ENCODE measurements around the gene XPOT. TPM values are rescaled to one million over a fixed set of nuclear protein-coding genes. Genes with fewer than 3 reads are reported as not detected.

Gene XPOT
- total RNA-seq, 1 experiment from 2014 or later: 298 TPM

DNA sequence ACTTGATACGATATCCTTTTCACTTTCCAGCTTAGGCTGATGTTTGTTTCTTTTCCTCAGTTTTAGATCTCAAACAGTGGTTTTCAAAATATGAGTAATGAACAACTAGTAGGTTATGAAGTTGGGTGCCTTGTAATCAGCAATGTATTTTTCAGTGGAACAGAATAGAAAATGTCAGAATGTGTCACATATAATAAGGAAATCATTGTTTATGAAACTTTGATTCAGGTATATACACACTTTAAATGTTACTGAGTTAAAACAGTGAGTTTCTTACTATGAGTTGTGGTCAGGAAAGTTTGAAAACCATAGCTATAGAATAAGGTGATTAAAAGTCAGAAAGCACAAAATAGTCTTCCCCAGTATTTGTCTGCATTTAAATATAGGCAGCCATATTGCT is 87.5 kb downstream of the XPOT start:
- no peak overlapping the region for H3K4me3 Mint-ChIP-seq (ENCODE audit: unreplicated experiment)
- H3K27ac Mint-ChIP-seq (ENCODE audit: low read depth, unreplicated experiment): no peak overlapping the region
- DNase-seq (ENCODE audit: unreplicated experiment): no peak
- BruUV-seq (replicated peaks): no TSS peak
- H3K9me3 Mint-ChIP-seq (ENCODE audit: unreplicated experiment): no peaks in the 10 kb centered on the region
- no peaks in the 10 kb centered on the region for H3K4me1 Mint-ChIP-seq (ENCODE audit: insufficient read depth, unreplicated experiment)
- ChIA-PET CTCF (interaction anchor here (1.1 to 1.2 kb wide), 2 partner anchors 30 to 40 kb away, joined by 3 read pairs; no protein-coding TSS in a partner anchor), POLR2A (interaction anchor here (1.6 kb wide), 1 partner anchor 38 kb away, joined by 4 read pairs; no protein-coding TSS in a partner anchor)
- H3K36me3 Mint-ChIP-seq (ENCODE audit: insufficient read depth, unreplicated experiment): peaks cover 97% of the 10 kb centered on the region
- TF ChIP-seq, protein P1, sequence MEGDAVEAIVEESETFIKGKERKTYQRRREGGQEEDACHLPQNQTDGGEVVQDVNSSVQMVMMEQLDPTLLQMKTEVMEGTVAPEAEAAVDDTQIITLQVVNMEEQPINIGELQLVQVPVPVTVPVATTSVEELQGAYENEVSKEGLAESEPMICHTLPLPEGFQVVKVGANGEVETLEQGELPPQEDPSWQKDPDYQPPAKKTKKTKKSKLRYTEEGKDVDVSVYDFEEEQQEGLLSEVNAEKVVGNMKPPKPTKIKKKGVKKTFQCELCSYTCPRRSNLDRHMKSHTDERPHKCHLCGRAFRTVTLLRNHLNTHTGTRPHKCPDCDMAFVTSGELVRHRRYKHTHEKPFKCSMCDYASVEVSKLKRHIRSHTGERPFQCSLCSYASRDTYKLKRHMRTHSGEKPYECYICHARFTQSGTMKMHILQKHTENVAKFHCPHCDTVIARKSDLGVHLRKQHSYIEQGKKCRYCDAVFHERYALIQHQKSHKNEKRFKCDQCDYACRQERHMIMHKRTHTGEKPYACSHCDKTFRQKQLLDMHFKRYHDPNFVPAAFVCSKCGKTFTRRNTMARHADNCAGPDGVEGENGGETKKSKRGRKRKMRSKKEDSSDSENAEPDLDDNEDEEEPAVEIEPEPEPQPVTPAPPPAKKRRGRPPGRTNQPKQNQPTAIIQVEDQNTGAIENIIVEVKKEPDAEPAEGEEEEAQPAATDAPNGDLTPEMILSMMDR (IDR thresholded peaks at IDR 0.05; ENCODE audit: unreplicated experiment): no peak
- intact Hi-C loops (cut with micrococcal nuclease): no loop called here
- H3K27me3 Mint-ChIP-seq (ENCODE audit: insufficient read depth, unreplicated experiment): no peaks in the 10 kb centered on the region

DNA sequence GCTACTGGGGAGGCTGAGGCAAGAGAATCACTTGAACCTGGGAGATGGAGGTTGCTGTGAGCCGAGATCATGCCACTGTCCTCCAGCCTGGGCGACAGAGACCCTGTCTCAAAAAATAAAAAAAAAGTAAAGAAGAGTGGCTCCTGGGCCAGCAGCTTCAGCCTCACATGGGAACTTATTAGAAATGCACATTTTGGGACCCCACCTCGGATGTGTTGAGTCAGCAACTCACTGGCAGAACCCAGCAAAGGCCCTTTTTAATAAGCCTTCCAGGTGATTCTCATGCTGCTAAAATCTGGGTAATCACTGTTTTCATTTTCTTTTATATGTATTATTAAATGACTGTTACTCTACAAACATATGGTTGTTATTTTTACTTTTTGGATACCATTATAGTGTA is 89.3 kb downstream of the XPOT start:
- Mint-ChIP-seq H3K4me1 (ENCODE audit: insufficient read depth, unreplicated experiment) (no peaks in the 10 kb centered on the region), H3K27ac (ENCODE audit: low read depth, unreplicated experiment) (no peak overlapping the region), H3K27me3 (ENCODE audit: insufficient read depth, unreplicated experiment) (no peaks in the 10 kb centered on the region), H3K9me3 (ENCODE audit: unreplicated experiment) (no peaks in the 10 kb centered on the region), H3K36me3 (ENCODE audit: insufficient read depth, unreplicated experiment) (peaks cover 100% of the 10 kb centered on the region), H3K4me3 (ENCODE audit: unreplicated experiment) (no peak overlapping the region)
- TF ChIP-seq, protein P1 (IDR thresholded peaks at IDR 0.05; ENCODE audit: unreplicated experiment): no peak
- ChIA-PET CTCF (no interaction called here), POLR2A (interaction anchor here (1.1 kb wide), 1 partner anchor 19 kb away, joined by 3 read pairs; no protein-coding TSS in a partner anchor)
- DNase-seq (ENCODE audit: unreplicated experiment): no peak
- no TSS peak for BruUV-seq (replicated peaks)
- intact Hi-C loops (cut with micrococcal nuclease): no loop called here

DNA sequence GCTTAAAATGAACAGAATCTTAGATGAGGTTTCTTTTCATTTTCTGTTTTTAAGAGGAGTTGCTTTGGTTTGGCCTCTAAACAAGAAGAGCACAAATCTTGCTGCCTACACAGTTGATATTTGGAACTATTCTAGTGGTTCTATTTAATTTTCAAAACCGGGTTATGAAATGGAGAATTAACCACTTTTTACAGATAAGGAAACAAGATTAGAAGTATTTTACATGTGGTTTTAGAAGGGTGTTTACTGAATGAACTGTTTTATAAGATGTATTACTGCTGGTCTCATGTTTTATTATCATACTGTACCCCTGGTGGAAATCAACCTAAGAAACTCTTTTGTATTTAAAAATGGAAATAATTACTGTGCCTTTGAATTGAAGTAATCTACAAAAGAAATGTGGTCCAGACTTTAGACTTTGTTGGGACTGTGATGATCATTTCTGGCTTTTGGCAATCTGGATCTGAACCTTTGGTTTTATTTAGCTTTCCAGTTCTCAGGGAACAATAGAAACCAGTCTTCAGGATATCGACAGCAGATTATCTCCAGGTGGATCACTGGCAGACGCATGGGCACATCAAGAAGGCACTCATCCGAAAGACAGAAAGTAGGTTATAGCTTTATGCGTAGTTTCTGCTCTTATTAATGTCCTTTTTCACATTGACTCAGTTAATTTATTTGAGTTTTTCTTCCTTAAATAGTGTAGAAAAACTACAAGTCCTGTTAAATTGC is 91.0 kb downstream of the XPOT start:
- ChIA-PET CTCF (no interaction called here), POLR2A (interaction anchor here (1.0 kb wide), 1 partner anchor 10 kb away, joined by 3 read pairs; no protein-coding TSS in a partner anchor)
- H3K4me1 Mint-ChIP-seq (ENCODE audit: insufficient read depth, unreplicated experiment): no peaks in the 10 kb centered on the region
- peaks cover 100% of the 10 kb centered on the region for H3K36me3 Mint-ChIP-seq (ENCODE audit: insufficient read depth, unreplicated experiment)
- intact Hi-C loops (cut with micrococcal nuclease): no loop called here
- no peak for DNase-seq (ENCODE audit: unreplicated experiment)
- no TSS peak for BruUV-seq (replicated peaks)
- TF ChIP-seq, protein P1 (IDR thresholded peaks at IDR 0.05; ENCODE audit: unreplicated experiment): no peak
- no peaks in the 10 kb centered on the region for H3K27me3 Mint-ChIP-seq (ENCODE audit: insufficient read depth, unreplicated experiment)
- no peak overlapping the region for H3K27ac Mint-ChIP-seq (ENCODE audit: low read depth, unreplicated experiment)
- H3K4me3 Mint-ChIP-seq (ENCODE audit: unreplicated experiment): no peak overlapping the region
- no peaks in the 10 kb centered on the region for H3K9me3 Mint-ChIP-seq (ENCODE audit: unreplicated experiment)

DNA sequence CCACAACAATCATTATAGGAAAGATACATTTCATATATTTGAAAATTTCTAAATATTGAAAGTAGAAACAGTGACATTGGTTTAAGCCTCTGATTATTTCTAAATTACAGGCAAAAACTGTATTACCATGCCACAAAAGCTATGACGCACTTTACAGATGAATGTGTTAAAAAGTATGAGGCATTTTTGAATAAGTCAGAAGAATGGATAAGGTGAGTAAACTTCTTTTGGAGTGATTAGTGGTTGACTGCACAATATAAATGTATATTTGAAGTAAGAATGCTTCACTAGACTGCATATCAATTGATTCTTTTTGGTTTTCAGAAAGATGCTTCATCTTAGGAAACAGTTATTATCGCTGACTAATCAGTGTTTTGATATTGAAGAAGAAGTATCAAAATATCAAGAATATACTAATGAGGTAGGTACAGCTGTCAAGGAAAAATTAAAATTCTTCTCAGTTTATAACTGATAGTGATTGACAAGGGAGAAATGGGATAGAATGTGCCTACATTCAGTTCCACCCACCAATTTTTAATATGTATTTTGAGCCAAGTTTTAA is 92.7 kb downstream of the XPOT start:
- ChIA-PET POLR2A (interaction anchor here (1.2 kb wide), 1 partner anchor 8 kb away, joined by 3 read pairs; no protein-coding TSS in a partner anchor), CTCF (interaction anchor here (0.6 kb wide), 1 partner anchor 284 kb away, joined by 4 read pairs; no protein-coding TSS in a partner anchor)
- peaks cover 100% of the 10 kb centered on the region for H3K36me3 Mint-ChIP-seq (ENCODE audit: insufficient read depth, unreplicated experiment)
- DNase-seq (ENCODE audit: unreplicated experiment): no peak
- H3K4me3 Mint-ChIP-seq (ENCODE audit: unreplicated experiment): no peak overlapping the region
- TF ChIP-seq, protein P1 (IDR thresholded peaks at IDR 0.05; ENCODE audit: unreplicated experiment): no peak
- intact Hi-C loops (cut with micrococcal nuclease): no loop called here
- BruUV-seq (replicated peaks): no TSS peak
- no peaks in the 10 kb centered on the region for H3K4me1 Mint-ChIP-seq (ENCODE audit: insufficient read depth, unreplicated experiment)
- no peaks in the 10 kb centered on the region for H3K27me3 Mint-ChIP-seq (ENCODE audit: insufficient read depth, unreplicated experiment)
- H3K9me3 Mint-ChIP-seq (ENCODE audit: unreplicated experiment): no peaks in the 10 kb centered on the region
- no peak overlapping the region for H3K27ac Mint-ChIP-seq (ENCODE audit: low read depth, unreplicated experiment)
